Adrenal gland (tissue), 5 donors: ENCODE measurements around the gene PBX2.

Experiments used
- CTCF ChIP-seq, 6 experiments: fragments of 450-650 bp in 4 of 6; fragments of 200-600 bp in 2 of 6; sonication (generic) in 1 of 6; IDR thresholded peaks; 1 replicate in 5 of 6; 2 replicates in 1 of 6; pipeline versions ENCODE4 v1.5.1 to v1.8.0; 2016 to 2021; ENCODE audit warnings: antibody characterized with exemption in 6 of 6, mild to moderate bottlenecking in 2 of 6, moderate library complexity in 1 of 6
- POLR2A ChIP-seq, 2 donors: fragments of 450-650 bp; IDR thresholded peaks; one replicate each; pipeline ENCODE4 v1.6.1; 2017; ENCODE audit warnings: antibody characterized with exemption in 2 of 2, mild to moderate bottlenecking in 2 of 2, moderate library complexity in 1 of 2
- donor health status: DM: no; HTN: no; CAD: no.

- no peak for TF ChIP-seq CTCF (IDR thresholded peaks at IDR 0.05)
- TF ChIP-seq POLR2A (IDR thresholded peaks at IDR 0.05), result no peak
Observed at GRCh38 chr6:32149932-32150870, 39.8 kb downstream of the PBX2 start.
